ENCODE measurements around the gene AFF3. TPM values are rescaled to one million over a fixed set of nuclear protein-coding genes. Genes with fewer than 3 reads are reported as not detected.

AFF3 gene
- total RNA-seq, 1 donor from 2014 or later, result 7.3 TPM

GRCh38 chr2:99552529-99552928 is 589.9 kb downstream of the AFF3 start:
- no peak overlapping the region for H3K4me3 Mint-ChIP-seq (ENCODE audit: low read depth)
- peaks cover 1% of the 10 kb centered on the region for H3K4me1 Mint-ChIP-seq (ENCODE audit: low read depth)
- H3K36me3 Mint-ChIP-seq (ENCODE audit: insufficient read depth), result no peaks in the 10 kb centered on the region
- no peak for DNase-seq (ENCODE audit: low spot score, unreplicated experiment)
- no peaks in the 10 kb centered on the region for H3K9me3 Mint-ChIP-seq (ENCODE audit: low read depth)
- no peak for TF ChIP-seq CTCF (IDR thresholded peaks at IDR 0.05; ENCODE audit: unreplicated experiment)
- peaks cover 23% of the 10 kb centered on the region for H3K27me3 Mint-ChIP-seq
- no peak overlapping the region for H3K27ac Mint-ChIP-seq

- Mint-ChIP-seq H3K27me3 (peaks cover 11% of the 10 kb centered on the region), H3K4me1 (ENCODE audit: low read depth) (peaks cover 1% of the 10 kb centered on the region), H3K9me3 (ENCODE audit: low read depth) (no peaks in the 10 kb centered on the region), H3K36me3 (ENCODE audit: insufficient read depth) (no peaks in the 10 kb centered on the region), H3K4me3 (ENCODE audit: low read depth) (no peak overlapping the region), H3K27ac (no peak overlapping the region)
- TF ChIP-seq CTCF (IDR thresholded peaks at IDR 0.05; ENCODE audit: unreplicated experiment), result no peak
- DNase-seq (ENCODE audit: low spot score, unreplicated experiment), result no peak
Measured at GRCh38 chr2:99550368-99550767, 592.0 kb downstream of the AFF3 start.

- Mint-ChIP-seq H3K27me3 (no peaks in the 10 kb centered on the region), H3K27ac (no peak overlapping the region), H3K36me3 (ENCODE audit: insufficient read depth) (no peaks in the 10 kb centered on the region), H3K9me3 (ENCODE audit: low read depth) (no peaks in the 10 kb centered on the region), H3K4me3 (ENCODE audit: low read depth) (no peak overlapping the region), H3K4me1 (ENCODE audit: low read depth) (no peaks in the 10 kb centered on the region)
- no peak for DNase-seq (ENCODE audit: low spot score, unreplicated experiment)
- TF ChIP-seq CTCF (IDR thresholded peaks at IDR 0.05; ENCODE audit: unreplicated experiment), result no peak
Measured at GRCh38 chr2:99545604-99546003, 596.8 kb downstream of the AFF3 start.

GRCh38 chr2:99545066-99545465 is 597.3 kb downstream of the AFF3 start:
- Mint-ChIP-seq H3K27ac (no peak overlapping the region), H3K36me3 (ENCODE audit: insufficient read depth) (no peaks in the 10 kb centered on the region), H3K4me3 (ENCODE audit: low read depth) (no peak overlapping the region), H3K27me3 (no peaks in the 10 kb centered on the region), H3K4me1 (ENCODE audit: low read depth) (no peaks in the 10 kb centered on the region), H3K9me3 (ENCODE audit: low read depth) (no peaks in the 10 kb centered on the region)
- no peak for TF ChIP-seq CTCF (IDR thresholded peaks at IDR 0.05; ENCODE audit: unreplicated experiment)
- DNase-seq (ENCODE audit: low spot score, unreplicated experiment), result no peak

GRCh38 chr2:99544608-99545007 is 597.8 kb downstream of the AFF3 start:
- no peak for TF ChIP-seq CTCF (IDR thresholded peaks at IDR 0.05; ENCODE audit: unreplicated experiment)

More at GRCh38 chr2:99544608-99545007, 597.8 kb downstream of the AFF3 start:
- no peak for DNase-seq (ENCODE audit: low spot score, unreplicated experiment)
- Mint-ChIP-seq H3K9me3 (ENCODE audit: low read depth) (no peaks in the 10 kb centered on the region), H3K4me3 (ENCODE audit: low read depth) (no peak overlapping the region), H3K27me3 (no peaks in the 10 kb centered on the region), H3K36me3 (ENCODE audit: insufficient read depth) (no peaks in the 10 kb centered on the region), H3K27ac (no peak overlapping the region), H3K4me1 (ENCODE audit: low read depth) (no peaks in the 10 kb centered on the region)

Data from progenitor cell of endocrine pancreas (in vitro differentiated cells).